ENCODE results near the gene SOX8. TPM values are rescaled to one million over a fixed set of nuclear protein-coding genes. Genes with fewer than 3 reads are reported as not detected.

SOX8 gene
- total and polyA plus RNA-seq, 2 experiments from 2014 or later: 5.7 to 26.2 TPM

- no peak for TF ChIP-seq ZNF462 (CRISPR knock-in tag; IDR thresholded peaks at IDR 0.05)
- no peak for TF ChIP-seq ZNF114 (CRISPR knock-in tag; IDR thresholded peaks at IDR 0.05)
- no peak for TF ChIP-seq ETS1 (IDR thresholded peaks at IDR 0.05)
These were observed 45.9 kb downstream of the SOX8 start (continued) for GRCh38 chr16:1027501-1027815.

DNA sequence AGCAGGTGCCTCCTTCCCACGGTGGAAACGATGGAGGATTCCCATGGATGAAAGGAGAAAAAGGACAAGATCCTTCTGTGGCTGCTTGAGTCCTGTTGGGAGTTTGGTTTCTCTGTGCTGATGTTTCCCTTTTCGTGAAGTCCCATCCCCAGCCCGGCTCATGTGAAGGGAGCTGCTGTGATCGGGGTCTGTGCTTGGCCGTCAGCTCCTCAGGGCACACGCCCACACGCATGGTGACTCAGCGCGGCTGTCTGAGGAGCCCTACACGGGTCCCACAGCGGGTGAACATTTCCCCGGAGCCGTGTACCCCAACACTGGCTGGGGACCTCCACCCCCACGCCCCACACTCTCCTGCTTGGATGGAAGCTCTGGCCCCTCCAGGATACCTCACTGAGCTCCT lies 46.5 kb downstream of the SOX8 start:
- Histone ChIP-seq H3F3A (replicated peaks; ENCODE audit: low read depth) (no peaks in the 10 kb centered on the region), H3K27me3 (ENCODE audit: insufficient read depth) (no peaks in the 10 kb centered on the region), H3K4me1 (ENCODE audit: insufficient read depth) (no peaks in the 10 kb centered on the region), H3K4me3 (no peak overlapping the region), H3K4me2 (no peak overlapping the region), H3K79me2 (replicated peaks; ENCODE audit: insufficient read depth) (no peaks in the 10 kb centered on the region), H4K20me1 (replicated peaks; ENCODE audit: insufficient read depth) (no peaks in the 10 kb centered on the region), H2AFZ (no peak overlapping the region), H3K27ac (ENCODE audit: low read depth) (no peak overlapping the region), H3K36me3 (ENCODE audit: insufficient read depth) (no peaks in the 10 kb centered on the region), H3K9me2 (ENCODE audit: insufficient read depth) (no peaks in the 10 kb centered on the region)
- Mint-ChIP-seq H3K4me3 (no peak overlapping the region), H3K9me3 (no peaks in the 10 kb centered on the region), H3K4me1 (no peaks in the 10 kb centered on the region), H3K27ac (no peak overlapping the region), H3K36me3 (ENCODE audit: low read depth) (no peaks in the 10 kb centered on the region), H3K27me3 (ENCODE audit: insufficient read depth, low read depth, poor library complexity) (peaks cover 7% of the 10 kb centered on the region)
- no peak for DNase-seq (ENCODE audit: low spot score)
- ATAC-seq: no peak
- TF ChIP-seq ZNF114 (CRISPR knock-in tag; IDR thresholded peaks at IDR 0.05): no peak
- no peak for TF ChIP-seq ETS1 (IDR thresholded peaks at IDR 0.05)
- TF ChIP-seq, protein P1, sequence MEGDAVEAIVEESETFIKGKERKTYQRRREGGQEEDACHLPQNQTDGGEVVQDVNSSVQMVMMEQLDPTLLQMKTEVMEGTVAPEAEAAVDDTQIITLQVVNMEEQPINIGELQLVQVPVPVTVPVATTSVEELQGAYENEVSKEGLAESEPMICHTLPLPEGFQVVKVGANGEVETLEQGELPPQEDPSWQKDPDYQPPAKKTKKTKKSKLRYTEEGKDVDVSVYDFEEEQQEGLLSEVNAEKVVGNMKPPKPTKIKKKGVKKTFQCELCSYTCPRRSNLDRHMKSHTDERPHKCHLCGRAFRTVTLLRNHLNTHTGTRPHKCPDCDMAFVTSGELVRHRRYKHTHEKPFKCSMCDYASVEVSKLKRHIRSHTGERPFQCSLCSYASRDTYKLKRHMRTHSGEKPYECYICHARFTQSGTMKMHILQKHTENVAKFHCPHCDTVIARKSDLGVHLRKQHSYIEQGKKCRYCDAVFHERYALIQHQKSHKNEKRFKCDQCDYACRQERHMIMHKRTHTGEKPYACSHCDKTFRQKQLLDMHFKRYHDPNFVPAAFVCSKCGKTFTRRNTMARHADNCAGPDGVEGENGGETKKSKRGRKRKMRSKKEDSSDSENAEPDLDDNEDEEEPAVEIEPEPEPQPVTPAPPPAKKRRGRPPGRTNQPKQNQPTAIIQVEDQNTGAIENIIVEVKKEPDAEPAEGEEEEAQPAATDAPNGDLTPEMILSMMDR (conservative IDR thresholded peaks at IDR 0.05; ENCODE audit: low read depth in 2 of 2): no peak
- TF ChIP-seq CREB1 (CRISPR knock-in tag; IDR thresholded peaks at IDR 0.05; ENCODE audit: low read depth): no peak
- TF ChIP-seq, protein P2, sequence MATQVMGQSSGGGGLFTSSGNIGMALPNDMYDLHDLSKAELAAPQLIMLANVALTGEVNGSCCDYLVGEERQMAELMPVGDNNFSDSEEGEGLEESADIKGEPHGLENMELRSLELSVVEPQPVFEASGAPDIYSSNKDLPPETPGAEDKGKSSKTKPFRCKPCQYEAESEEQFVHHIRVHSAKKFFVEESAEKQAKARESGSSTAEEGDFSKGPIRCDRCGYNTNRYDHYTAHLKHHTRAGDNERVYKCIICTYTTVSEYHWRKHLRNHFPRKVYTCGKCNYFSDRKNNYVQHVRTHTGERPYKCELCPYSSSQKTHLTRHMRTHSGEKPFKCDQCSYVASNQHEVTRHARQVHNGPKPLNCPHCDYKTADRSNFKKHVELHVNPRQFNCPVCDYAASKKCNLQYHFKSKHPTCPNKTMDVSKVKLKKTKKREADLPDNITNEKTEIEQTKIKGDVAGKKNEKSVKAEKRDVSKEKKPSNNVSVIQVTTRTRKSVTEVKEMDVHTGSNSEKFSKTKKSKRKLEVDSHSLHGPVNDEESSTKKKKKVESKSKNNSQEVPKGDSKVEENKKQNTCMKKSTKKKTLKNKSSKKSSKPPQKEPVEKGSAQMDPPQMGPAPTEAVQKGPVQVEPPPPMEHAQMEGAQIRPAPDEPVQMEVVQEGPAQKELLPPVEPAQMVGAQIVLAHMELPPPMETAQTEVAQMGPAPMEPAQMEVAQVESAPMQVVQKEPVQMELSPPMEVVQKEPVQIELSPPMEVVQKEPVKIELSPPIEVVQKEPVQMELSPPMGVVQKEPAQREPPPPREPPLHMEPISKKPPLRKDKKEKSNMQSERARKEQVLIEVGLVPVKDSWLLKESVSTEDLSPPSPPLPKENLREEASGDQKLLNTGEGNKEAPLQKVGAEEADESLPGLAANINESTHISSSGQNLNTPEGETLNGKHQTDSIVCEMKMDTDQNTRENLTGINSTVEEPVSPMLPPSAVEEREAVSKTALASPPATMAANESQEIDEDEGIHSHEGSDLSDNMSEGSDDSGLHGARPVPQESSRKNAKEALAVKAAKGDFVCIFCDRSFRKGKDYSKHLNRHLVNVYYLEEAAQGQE (IDR thresholded peaks at IDR 0.05; ENCODE audit: unreplicated experiment): no peak
- TF ChIP-seq JUNB (IDR thresholded peaks at IDR 0.05; ENCODE audit: unreplicated experiment): no peak
- no peak for TF ChIP-seq POLR2AphosphoS5 (IDR thresholded peaks at IDR 0.05; ENCODE audit: low read depth)
